HG02840 (cell line): Measurements from ENCODE around the gene SETBP1.

ENCODE experiments used
- ATAC-seq: cut with Tn5 transposase; IDR thresholded peaks from one replicate; pipeline ENCODE4 v1.9.1; 2021; ENCODE audit warnings: mild to moderate bottlenecking, moderate library complexity, moderate number of reproducible peaks; ENCODE audit not compliant: unreplicated experiment, low FRiP score

Gene SETBP1

DNA sequence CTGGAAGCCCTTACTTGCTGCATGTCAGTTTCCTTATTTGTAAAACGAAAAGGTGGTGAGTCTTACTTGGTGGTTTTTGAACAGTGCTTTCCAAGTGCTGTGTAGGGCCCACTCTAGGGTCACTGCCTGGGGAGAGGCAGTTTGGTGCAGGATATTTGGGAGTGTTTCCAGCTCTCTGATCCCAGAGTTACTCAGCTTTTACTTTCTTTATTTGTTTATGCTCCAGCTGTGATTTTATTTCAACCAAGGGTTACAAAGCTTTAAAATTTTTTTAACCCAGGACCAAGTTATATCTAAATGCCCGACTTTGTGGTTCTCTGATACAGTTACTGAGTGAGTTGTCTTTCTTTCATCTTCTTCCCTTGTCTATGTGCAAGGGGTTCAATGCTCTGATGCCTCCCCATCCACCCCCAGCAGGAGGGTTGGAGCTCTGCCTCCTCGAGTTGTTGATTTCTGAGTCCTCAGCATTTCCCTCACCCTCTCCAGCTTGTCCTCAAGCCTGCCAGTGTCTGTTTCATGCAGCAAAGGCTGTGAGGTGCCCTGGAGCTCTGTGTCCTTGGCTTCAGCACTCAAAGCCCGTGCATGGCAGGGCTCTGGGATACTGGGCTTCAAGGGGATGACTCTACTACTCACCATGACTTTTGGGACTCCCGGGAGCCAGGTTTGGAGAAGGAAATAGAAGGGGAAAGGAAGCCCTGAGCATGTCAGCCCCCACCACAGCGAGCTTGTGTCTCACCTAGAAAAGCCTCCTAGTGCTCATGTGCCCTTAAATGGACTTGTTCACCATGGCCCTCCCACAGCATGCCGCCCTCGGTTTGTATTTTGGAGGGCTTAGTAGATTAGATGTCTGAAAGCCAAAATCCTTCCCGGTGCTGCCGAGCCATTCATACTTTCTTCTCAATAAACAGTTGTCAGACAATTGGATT is 236.8 kb downstream of the SETBP1 start:
- ATAC-seq, result no peak

- ATAC-seq, result no peak
These were observed 237.4 kb downstream of the SETBP1 start for GRCh38 chr18:44918142-44918476.

DNA sequence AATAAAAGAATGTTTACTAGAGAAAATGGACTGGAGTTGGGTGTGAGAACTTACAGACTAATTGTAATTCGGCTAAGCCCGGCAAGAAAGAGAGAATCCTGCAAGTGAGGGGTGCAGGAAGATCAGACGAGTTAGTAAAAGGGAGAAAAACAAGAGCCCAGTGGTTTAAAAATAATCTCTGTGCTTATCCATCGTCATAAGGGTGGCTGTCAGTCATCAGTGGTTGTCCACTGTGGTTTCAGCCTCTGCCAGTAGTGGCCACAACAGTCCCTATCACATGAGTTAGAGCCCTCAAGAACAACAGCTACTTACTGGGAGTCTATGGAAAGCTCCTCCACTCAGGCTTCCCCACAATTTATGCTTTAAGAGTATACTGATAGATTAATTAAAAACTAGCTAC is 239.8 kb downstream of the SETBP1 start:
- no peak for ATAC-seq

- ATAC-seq, result no peak
These were observed 241.3 kb downstream of the SETBP1 start for GRCh38 chr18:44921974-44922373.

DNA sequence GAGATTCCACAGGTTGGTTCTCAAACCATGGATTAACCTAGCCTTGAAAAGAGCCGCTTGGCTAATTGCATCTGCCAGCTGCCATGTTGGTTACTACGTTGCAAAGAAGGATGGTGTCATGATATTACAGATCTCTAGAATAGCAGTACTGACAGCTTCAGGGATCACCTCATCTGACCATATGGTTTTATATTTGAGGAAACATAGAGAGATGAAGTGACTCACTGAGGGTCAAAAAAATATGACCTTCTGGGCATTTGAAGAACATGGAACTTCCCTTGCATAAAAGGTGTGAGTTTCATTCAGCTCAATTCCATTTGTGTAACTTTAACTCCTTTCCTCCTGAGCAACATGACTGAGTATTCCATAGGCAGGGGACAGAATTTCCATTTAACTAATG is 242.3 kb downstream of the SETBP1 start:
- no peak for ATAC-seq

GRCh38 chr18:44924785-44925499 is 244.3 kb downstream of the SETBP1 start:
- no peak for ATAC-seq

DNA sequence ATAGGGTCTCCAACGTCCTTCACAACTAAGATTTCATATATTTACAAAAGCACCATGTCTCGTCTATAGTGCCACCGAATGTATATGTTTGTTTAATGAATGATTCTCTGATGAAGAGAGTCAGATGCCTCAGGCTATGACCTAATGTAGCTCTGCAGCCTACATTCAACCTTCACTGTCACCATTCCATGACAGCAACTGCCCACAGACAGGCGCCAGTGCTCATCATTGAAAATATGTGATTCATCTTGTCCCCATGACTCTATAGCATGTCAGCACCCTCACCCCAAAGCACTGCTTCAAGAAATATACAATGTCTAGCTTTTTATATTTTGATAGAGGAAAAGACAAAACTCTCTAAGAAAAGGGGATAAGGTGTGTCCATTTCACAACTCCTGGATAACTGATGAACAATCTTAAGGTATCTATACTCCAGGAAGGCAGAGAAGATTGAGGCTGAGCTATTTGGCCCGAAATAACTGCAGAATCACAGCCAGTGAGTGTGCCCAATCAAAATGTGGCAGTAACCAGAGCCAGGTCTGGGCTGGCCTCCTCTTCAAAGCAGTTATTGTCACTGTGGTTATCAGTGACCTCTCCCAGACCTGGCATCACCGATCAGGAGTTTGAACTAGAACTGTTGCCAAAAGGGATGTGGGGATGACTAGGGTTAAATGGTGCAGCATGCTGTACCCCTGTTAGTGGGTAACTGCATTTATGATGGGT is 246.6 kb downstream of the SETBP1 start:
- no peak for ATAC-seq

DNA sequence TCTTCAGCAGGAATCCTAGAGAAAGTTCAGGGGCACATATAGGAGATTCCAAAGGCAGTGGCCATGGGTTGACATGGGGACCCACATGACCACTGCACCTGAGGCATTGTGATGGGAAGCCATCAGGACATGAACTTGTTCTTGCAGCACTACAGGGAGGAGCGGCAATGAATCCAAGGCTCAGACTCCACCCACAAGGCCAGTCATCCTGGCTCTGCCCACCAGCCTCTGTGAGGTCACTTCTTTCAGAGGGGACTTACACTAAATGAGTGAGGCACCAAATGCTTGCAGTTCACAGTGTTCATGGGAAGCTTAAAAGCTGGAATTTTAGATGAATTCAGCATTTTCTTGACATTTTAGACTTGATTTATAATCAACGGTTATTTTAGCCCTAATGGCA is 254.2 kb downstream of the SETBP1 start:
- ATAC-seq, result no peak

GRCh38 chr18:44935455-44935854 is 254.8 kb downstream of the SETBP1 start:
- no peak for ATAC-seq

DNA sequence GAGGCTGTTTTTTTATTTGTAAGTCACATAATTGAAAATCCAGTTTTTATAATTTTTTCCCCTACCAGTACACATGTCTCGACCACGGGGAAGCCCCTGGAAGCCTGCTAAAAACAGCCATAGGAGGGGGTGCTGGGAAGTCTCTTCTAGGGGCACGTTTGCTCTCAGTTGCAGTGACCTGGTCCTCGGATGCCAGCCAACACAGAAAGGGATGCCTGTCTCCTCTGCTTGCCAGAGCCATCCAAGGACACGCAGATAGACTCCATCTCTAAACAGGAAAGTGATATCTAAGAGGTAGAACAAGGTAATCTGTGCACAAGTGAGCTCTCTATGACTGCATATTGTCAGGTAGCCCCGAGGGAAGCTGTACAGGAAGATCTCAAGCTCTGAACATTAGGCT is 255.8 kb downstream of the SETBP1 start:
- ATAC-seq, result no peak

DNA sequence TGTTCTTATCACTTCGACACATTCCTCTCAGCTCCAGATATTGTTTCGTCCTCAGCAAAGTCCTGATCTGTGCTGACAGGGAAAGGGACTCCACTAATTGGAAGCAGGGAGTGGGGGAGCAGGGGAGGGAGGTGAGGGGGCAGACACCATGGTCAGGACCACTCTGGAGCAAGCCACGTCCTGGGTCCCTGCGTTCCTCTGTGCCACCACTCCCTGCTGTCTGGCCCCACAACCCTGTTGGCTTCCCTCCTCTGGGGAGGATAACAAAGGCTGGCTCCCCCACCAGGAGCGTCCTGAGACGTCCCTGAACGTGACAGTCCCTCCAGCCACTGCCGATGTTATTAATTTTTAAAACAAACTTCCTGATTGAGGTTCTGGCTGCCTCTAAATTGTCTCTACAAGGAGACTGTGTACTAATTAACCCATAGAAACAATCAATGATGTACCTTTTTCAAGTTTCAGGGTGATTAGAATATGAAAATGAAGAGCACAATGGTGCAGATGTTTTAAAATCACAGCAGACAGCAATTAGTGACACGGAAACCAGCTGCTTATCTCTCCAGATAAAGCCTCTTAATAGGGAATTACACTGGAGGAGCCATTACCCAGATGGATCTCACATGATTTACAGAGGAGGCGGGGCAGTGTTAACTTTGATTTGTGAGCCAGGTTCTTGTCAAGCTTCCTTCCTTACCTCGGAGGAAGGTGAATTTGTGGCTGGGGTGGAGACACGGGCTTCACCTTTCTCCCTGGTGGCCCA is 257.5 kb downstream of the SETBP1 start:
- ATAC-seq, result no peak

DNA sequence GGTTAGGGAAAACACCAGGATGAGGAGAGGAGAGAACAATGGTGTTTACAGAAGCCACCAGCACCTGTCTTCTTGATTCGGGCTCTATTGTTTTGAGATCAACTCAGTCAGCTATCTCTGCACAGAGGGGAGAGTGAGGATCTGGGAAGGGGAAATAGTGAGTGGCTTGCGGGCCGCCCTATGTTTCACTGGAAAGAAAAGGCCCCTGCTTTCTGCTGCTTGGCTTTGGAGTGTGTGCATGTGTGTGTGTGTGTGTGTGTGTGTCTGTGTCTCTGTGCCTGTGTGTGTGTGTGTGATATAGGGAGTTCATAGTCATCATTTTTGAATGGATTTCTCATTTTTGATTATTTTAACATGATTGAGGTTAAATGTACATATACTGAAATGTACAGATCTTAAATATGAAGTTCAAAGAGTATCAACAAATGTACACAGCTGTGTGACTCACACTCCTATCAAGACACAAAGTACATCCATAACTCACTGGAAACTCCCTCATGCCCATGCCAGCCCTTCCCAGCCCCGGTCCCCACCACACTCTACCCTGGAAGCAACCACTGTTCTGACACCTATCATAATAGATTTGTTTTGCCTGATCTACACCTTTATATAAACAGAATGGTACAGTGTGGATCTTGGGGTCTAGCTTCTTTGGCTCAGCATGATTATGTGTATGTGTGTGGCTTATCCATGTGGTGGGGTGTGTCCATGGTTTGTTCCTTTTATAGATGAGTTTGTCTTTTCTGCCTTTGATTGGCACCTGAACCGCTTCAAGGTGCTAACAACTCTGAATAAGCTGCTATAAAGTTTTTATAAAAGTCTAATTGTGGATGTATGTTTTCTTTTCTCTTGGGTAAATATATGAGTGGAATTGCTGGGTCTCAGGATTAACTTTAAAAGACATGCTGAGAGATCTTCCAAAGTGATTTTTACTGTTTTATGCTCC is 258.3 kb downstream of the SETBP1 start:
- no peak for ATAC-seq

GRCh38 chr18:44941516-44941915 is 260.8 kb downstream of the SETBP1 start:
- ATAC-seq, result no peak

- ATAC-seq, result no peak
These were observed 261.4 kb downstream of the SETBP1 start for GRCh38 chr18:44942073-44942472.

- no peak for ATAC-seq
These were observed 262.7 kb downstream of the SETBP1 start for GRCh38 chr18:44943311-44943881.

GRCh38 chr18:44944461-44944860 is 263.8 kb downstream of the SETBP1 start:
- no peak for ATAC-seq

DNA sequence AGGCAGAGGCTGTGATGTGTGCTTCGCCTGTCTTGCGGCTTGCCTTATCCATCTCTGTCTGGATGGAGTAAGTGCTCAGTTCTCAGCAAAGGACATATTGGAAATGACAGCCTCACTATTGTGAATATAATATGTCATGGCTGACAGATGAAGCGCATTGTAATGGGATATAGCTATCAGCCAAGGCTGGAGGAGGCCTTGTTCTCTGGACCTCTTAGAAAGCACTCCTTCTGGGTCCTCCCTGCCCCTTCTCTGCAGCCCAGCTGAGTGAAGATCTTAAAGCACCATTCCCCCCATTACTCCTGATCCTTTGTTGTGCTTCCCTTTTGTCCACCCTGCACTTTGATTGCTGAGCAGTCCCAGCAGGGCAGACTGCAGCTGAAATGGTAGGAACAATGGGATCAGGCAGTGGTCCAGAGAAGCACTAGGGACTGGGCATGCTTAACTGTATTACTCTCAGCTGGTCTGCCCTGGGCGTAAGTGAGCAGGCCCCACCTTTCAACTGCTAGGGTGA is 265.3 kb downstream of the SETBP1 start:
- ATAC-seq, result no peak

GRCh38 chr18:44946529-44947113 is 265.9 kb downstream of the SETBP1 start:
- no peak for ATAC-seq
